ENCODE results near the gene HEBP2. TPM values are rescaled to one million over a fixed set of nuclear protein-coding genes. Genes with fewer than 3 reads are reported as not detected.

Gene HEBP2
- total and polyA plus RNA-seq, 9 donors = 12.4 to 64.8 (median 44.3) TPM

DNA sequence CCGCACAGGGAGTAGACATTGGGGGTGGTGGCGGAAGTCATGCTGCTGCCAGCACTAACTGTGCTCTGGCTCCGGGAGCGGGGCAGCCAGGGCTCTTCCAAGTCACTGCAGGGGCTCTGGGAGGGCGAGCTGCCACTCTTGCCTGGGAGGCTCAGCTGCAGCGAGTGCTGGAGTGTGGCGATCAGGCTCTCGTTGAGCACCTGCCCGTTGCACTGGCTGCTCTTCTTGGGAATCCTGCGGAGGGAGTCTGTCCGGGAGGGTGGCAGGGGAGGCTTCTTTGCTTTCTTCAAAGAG, 28.0 kb downstream of the HEBP2 start:
- TF ChIP-seq, protein P1, sequence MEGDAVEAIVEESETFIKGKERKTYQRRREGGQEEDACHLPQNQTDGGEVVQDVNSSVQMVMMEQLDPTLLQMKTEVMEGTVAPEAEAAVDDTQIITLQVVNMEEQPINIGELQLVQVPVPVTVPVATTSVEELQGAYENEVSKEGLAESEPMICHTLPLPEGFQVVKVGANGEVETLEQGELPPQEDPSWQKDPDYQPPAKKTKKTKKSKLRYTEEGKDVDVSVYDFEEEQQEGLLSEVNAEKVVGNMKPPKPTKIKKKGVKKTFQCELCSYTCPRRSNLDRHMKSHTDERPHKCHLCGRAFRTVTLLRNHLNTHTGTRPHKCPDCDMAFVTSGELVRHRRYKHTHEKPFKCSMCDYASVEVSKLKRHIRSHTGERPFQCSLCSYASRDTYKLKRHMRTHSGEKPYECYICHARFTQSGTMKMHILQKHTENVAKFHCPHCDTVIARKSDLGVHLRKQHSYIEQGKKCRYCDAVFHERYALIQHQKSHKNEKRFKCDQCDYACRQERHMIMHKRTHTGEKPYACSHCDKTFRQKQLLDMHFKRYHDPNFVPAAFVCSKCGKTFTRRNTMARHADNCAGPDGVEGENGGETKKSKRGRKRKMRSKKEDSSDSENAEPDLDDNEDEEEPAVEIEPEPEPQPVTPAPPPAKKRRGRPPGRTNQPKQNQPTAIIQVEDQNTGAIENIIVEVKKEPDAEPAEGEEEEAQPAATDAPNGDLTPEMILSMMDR (IDR thresholded peaks at IDR 0.05) = no peak
- TF ChIP-seq POLR2A (IDR thresholded peaks at IDR 0.05) (no peak), EP300 (IDR thresholded peaks at IDR 0.05) (no peak)
- intact Hi-C loops (cut with DNase I) = loop anchor here in 3 of 4 donors (5.0 to 10.0 kb wide), 3 partner anchors 150 to 1470 kb away; no protein-coding TSS in a partner anchor
- H3K4me1 ChIP-seq (ENCODE audit: insufficient read depth) = no peaks in the 10 kb centered on the region
- no peak for DNase-seq
- no peak overlapping the region for H3K27ac ChIP-seq
- no peaks in the 10 kb centered on the region for H3K36me3 ChIP-seq
- H3K4me3 ChIP-seq = no peak overlapping the region
- no peaks in the 10 kb centered on the region for H3K9me3 ChIP-seq
- WGBS, 3 donors = 96 to 97% (median 96%) methylated on average over 11 of the region's 11 CpGs
- H3K27me3 ChIP-seq = no peaks in the 10 kb centered on the region

DNA sequence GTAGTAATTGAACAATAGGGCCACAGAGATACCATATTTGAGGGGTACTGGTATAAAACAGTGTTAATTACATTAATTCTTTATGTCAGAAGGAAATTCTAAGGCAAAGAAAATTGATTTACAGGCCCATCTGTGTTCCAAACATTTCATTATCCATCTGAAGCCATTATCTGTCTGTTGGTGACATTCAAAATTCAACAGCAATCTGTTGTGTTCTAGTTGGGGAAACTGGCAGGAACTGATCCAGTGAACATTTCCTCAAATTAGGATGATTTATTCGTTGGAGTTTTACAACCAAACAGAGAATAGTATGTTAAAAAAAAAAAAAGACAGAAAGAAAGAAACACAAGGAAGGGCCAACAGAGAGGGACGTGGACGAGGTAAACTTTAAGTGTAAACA, 30.1 kb downstream of the HEBP2 start:
- Histone ChIP-seq H3K4me3 (no peak overlapping the region), H3K9me3 (no peaks in the 10 kb centered on the region), H3K36me3 (no peaks in the 10 kb centered on the region), H3K4me1 (ENCODE audit: insufficient read depth) (no peaks in the 10 kb centered on the region), H3K27ac (no peak overlapping the region), H3K27me3 (no peaks in the 10 kb centered on the region)
- whole genome bisulfite sequencing, 3 donors = 83 to 86% (median 84%) methylated on average over 3 of the region's 3 CpGs
- TF ChIP-seq, protein P1 (IDR thresholded peaks at IDR 0.05) = no peak
- TF ChIP-seq POLR2A (IDR thresholded peaks at IDR 0.05) (no peak), EP300 (IDR thresholded peaks at IDR 0.05) (no peak)
- DNase-seq = no peak
- intact Hi-C loops (cut with DNase I) = loop anchor here in 3 of 4 donors (5.0 to 10.0 kb wide), 3 partner anchors 148 to 1472 kb away; no protein-coding TSS in a partner anchor

DNA sequence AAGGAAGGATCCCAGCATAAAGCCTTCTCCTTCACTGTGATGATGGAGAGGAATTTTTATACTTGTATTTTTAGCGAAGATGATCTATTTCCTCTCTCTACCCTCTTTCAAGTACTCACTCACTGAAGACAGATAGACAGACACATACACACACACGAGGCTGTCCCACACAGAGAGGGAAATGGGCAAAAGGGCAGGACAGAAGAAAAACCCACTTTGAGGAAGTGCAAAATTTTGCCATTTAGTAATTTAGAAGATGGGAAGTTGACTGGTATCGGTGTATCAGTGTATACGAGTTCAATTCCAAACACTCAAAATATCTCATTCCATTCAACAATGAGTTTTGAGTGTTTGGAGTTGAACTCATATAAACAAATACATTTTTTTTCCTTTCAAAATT, 30.9 kb downstream of the HEBP2 start:
- WGBS, 3 donors = 41 to 64% (median 55%) methylated on average over 4 of the region's 4 CpGs
- TF ChIP-seq, protein P1 (IDR thresholded peaks at IDR 0.05) = no peak
- no peak for TF ChIP-seq EP300 (IDR thresholded peaks at IDR 0.05)
- TF ChIP-seq POLR2A (IDR thresholded peaks at IDR 0.05) = no peak

DNA sequence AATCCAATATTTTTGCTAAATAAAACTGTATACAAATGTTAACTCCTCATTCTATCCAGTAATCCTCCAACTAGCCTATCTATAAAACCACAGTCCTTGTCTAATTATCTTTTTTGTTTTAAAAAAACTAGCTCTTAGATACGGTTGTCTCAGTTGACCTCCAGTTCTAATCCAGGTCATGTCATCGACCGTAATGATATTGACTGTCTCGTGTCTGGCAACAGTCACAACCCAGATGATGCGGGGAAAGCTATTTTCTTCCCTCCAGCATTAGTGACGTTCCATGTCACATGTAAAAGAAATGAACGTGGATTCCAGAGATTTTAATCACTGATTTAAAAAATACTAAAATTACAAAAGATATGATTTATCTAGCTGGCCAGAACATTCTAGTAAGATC, 35.5 kb downstream of the HEBP2 start:
- intact Hi-C loops (cut with DNase I) = loop anchor here in 1 of 4 donors (10.0 kb wide), 1 partner anchor 145 kb away; no protein-coding TSS in a partner anchor
- DNase-seq = no peak
- TF ChIP-seq EP300 (IDR thresholded peaks at IDR 0.05) = no peak
- TF ChIP-seq, protein P1 (IDR thresholded peaks at IDR 0.05) = no peak
- no peak for TF ChIP-seq POLR2A (IDR thresholded peaks at IDR 0.05)
- Histone ChIP-seq H3K9me3 (no peaks in the 10 kb centered on the region), H3K36me3 (no peaks in the 10 kb centered on the region), H3K4me1 (ENCODE audit: insufficient read depth) (no peaks in the 10 kb centered on the region), H3K27ac (no peak overlapping the region), H3K4me3 (no peak overlapping the region), H3K27me3 (no peaks in the 10 kb centered on the region)
- WGBS, 3 donors = 83 to 87% (median 83%) methylated on average over 7 of the region's 7 CpGs

More for the DNA sequence above, 30.9 kb downstream of the HEBP2 start:
- no peaks in the 10 kb centered on the region for H3K36me3 ChIP-seq
- intact Hi-C loops (cut with DNase I) = loop anchor here in 3 of 4 donors (5.0 to 10.0 kb wide), 3 partner anchors 147 to 1473 kb away; no protein-coding TSS in a partner anchor
- H3K27ac ChIP-seq = no peak overlapping the region
- no peak for DNase-seq
- H3K9me3 ChIP-seq = no peaks in the 10 kb centered on the region
- H3K27me3 ChIP-seq = no peaks in the 10 kb centered on the region
- H3K4me1 ChIP-seq (ENCODE audit: insufficient read depth) = no peaks in the 10 kb centered on the region
- no peak overlapping the region for H3K4me3 ChIP-seq

All from ovary (tissue), 9 donors.